GM12878 (cell line): ENCODE measurements around the gene AP4B1. TPM values are rescaled to one million over a fixed set of nuclear protein-coding genes. Genes with fewer than 3 reads are reported as not detected.

Source experiments
- ATAC-seq: fragments of 200-7000 bp; cut with Tn5 transposase; 3 replicates; pipeline ENCODE4 v1.9.1; 2020; ENCODE audit warnings: mild to moderate bottlenecking, moderate library complexity
- BruUV-seq: library from RNA; stranded (reverse); fragments of 400-500 nt; replicated peaks from 2 replicates; lab custom pipeline; 2021; lab: Mats Ljungman, UMichigan
- CTCF ChIA-PET: fragments of 300-600 bp; sonication (Branson Sonifier 250); formaldehyde crosslinking; extraction: SDS; loops from one replicate; lab custom pipeline; 2021; ENCODE audit warnings: inconsistent platforms; lab: Yijun Ruan, JAX
- POLR2A ChIA-PET: fragments of 350-600 bp; formaldehyde crosslinking; extraction: SDS; loops from one replicate; lab custom pipeline; 2021; ENCODE audit warnings: inconsistent platforms; lab: Charles Lee
- RAD21 ChIA-PET: fragments of 300-600 bp; sonication (Branson Sonifier 250); formaldehyde crosslinking; loops from one replicate; lab custom pipeline; 2023; ENCODE audit warnings: antibody characterized with exemption; ENCODE audit not compliant: unreplicated experiment; lab: Charles Lee
- SMC1A ChIA-PET: fragments of 300-600 bp; sonication (Branson Sonifier 250); formaldehyde crosslinking; loops from one replicate; lab custom pipeline; 2023; ENCODE audit not compliant: unreplicated experiment, uncharacterized antibody; lab: Charles Lee
- DNase-seq: peaks from one replicate; pipeline ENCODE4 v3.0.0-alpha.2; 2011; ENCODE audit warnings: low read depth, low spot score
- FAIRE-seq: peaks from 3 replicates; lab custom pipeline; 2011; peaks lifted over from hg19 to GRCh38; lab: Jason Lieb, UNC
- H2AFZ ChIP-seq: 2 replicates; pipeline ENCODE4 v1.6.0; 2011; ENCODE audit warnings: low read depth, low read length, control low read depth; ENCODE audit not compliant: control insufficient read depth
- H3K27ac ChIP-seq: 2 replicates; pipeline ENCODE4 v1.5.1; 2011; ENCODE audit warnings: control low read depth; ENCODE audit not compliant: control insufficient read depth, insufficient read depth
- H3K27me3 ChIP-seq, 2 experiments: replicated peaks in 1 of 2; 2 replicates each; pipeline versions ENCODE4 v1.6.0 to v1.6.1; 2011; ENCODE audit warnings: low read length in 1 of 2; ENCODE audit not compliant: control insufficient read depth in 2 of 2, insufficient read depth in 2 of 2
- H3K36me3 ChIP-seq, 2 experiments: 2 replicates each; pipeline ENCODE4 v1.5.1; 2011; ENCODE audit warnings: low read length in 1 of 2; ENCODE audit not compliant: control insufficient read depth in 2 of 2, insufficient read depth in 2 of 2
- H3K4me1 ChIP-seq: 2 replicates; pipeline ENCODE4 v1.6.1; 2011; ENCODE audit warnings: mild to moderate bottlenecking, low read length, moderate library complexity, mixed read lengths; ENCODE audit not compliant: control insufficient read depth, insufficient read depth
- H3K4me2 ChIP-seq: 2 replicates; pipeline ENCODE4 v1.6.0; 2011; ENCODE audit warnings: control low read depth; ENCODE audit not compliant: control insufficient read depth, insufficient read depth
- H3K4me3 ChIP-seq: fragments of 200-600 bp; sonication (generic); 2 replicates; pipeline ENCODE4 v1.5.1; 2016
- H3K79me2 ChIP-seq: 2 replicates; pipeline ENCODE4 v1.6.0; 2011; ENCODE audit warnings: low read length; ENCODE audit not compliant: control insufficient read depth, insufficient read depth
- H3K9ac ChIP-seq: 2 replicates; pipeline ENCODE4 v1.8.0; 2011; ENCODE audit warnings: low read length, control low read depth, mixed read lengths; ENCODE audit not compliant: control insufficient read depth, insufficient read depth
- H3K9me3 ChIP-seq: replicated peaks from 3 replicates; pipeline ENCODE4 v1.5.1; 2011; ENCODE audit warnings: mild to moderate bottlenecking, low read length; ENCODE audit not compliant: control insufficient read depth, insufficient read depth
- H4K20me1 ChIP-seq: 2 replicates; pipeline ENCODE4 v1.6.0; 2011; ENCODE audit not compliant: control insufficient read depth, insufficient read depth
- ASH2L ChIP-seq: fragments of 300-600, 200-600 bp; sonication (generic); IDR thresholded peaks from 2 replicates; pipeline ENCODE4 v1.6.1; 2017; ENCODE audit warnings: low read depth, mild to moderate bottlenecking, borderline replicate concordance
- BCL3 ChIP-seq: IDR thresholded peaks from 2 replicates; pipeline ENCODE4 v1.6.1; 2011; ENCODE audit warnings: borderline replicate concordance, low read depth, mild to moderate bottlenecking, moderate library complexity, low read length; ENCODE audit not compliant: insufficient read depth, poor library complexity, severe bottlenecking
- BHLHE40 ChIP-seq, 2 experiments: fragments of 450-650 bp in 1 of 2; IDR thresholded peaks; 2 replicates each; pipeline ENCODE4 v1.6.1; 2011 to 2017; ENCODE audit warnings: low read depth in 2 of 2, borderline replicate concordance in 1 of 2, improper control_type of control experiment in 1 of 2, low read length in 1 of 2, mild to moderate bottlenecking in 1 of 2
- BRCA1 ChIP-seq: IDR thresholded peaks from 2 replicates; pipeline ENCODE4 v1.6.1; 2011; ENCODE audit warnings: low read depth, low read length, improper control_type of control experiment
- CHD1 ChIP-seq: IDR thresholded peaks from 2 replicates; pipeline ENCODE4 v1.6.1; 2012; ENCODE audit warnings: low read depth, low read length, improper control_type of control experiment
- FOS ChIP-seq: IDR thresholded peaks from 3 replicates; pipeline ENCODE4 v1.6.1; 2011; ENCODE audit warnings: borderline replicate concordance; ENCODE audit not compliant: insufficient read length; ENCODE audit errors: extremely low read depth
- FOXM1 ChIP-seq: IDR thresholded peaks from 2 replicates; pipeline ENCODE4 v1.6.1; 2012; ENCODE audit warnings: low read depth, mild to moderate bottlenecking, inconsistent platforms, low read length, moderate library complexity
- JUNB ChIP-seq: IDR thresholded peaks from 2 replicates; pipeline ENCODE4 v1.6.1; 2016; ENCODE audit warnings: antibody characterized with exemption, mild to moderate bottlenecking
- KLF5 ChIP-seq: fragments of 450-650 bp; IDR thresholded peaks from 2 replicates; pipeline ENCODE4 v1.6.1; 2014; ENCODE audit warnings: mild to moderate bottlenecking; ENCODE audit not compliant: partially characterized antibody
- POLR2A ChIP-seq: IDR thresholded peaks from 2 replicates; pipeline ENCODE4 v1.6.1; 2011; ENCODE audit warnings: low read depth, mild to moderate bottlenecking, low read length
- RCOR1 ChIP-seq: conservative IDR thresholded peaks from 2 replicates; pipeline ENCODE4 v1.6.1; 2012; ENCODE audit warnings: low read depth, low read length, improper control_type of control experiment
- RELB ChIP-seq: fragments of 450-650 bp; IDR thresholded peaks from 2 replicates; pipeline ENCODE4 v1.6.1; 2017; ENCODE audit warnings: low read depth, mild to moderate bottlenecking, moderate library complexity
- SMAD1 ChIP-seq: fragments of 450-650 bp; IDR thresholded peaks from 2 replicates; pipeline ENCODE4 v1.6.1; 2018; ENCODE audit warnings: mild to moderate bottlenecking, low read depth; ENCODE audit not compliant: partially characterized antibody
- ZBTB33 ChIP-seq: fragments of 450-650 bp; IDR thresholded peaks from 2 replicates; pipeline ENCODE4 v1.6.1; 2017; ENCODE audit warnings: mild to moderate bottlenecking
- WGBS: methylation state at CpG from one replicate; pipeline ENCODE4 v1.1.6; 2016; ENCODE audit warnings: low lambda C conversion rate; ENCODE audit not compliant: insufficient replicate concordance, insufficient coverage; ENCODE audit errors: missing lambda C conversion rate; 5-methylcytosine and 5-hydroxymethylcytosine counted together
- in situ Hi-C: fragments of 300-500 bp; cut with MboI; formaldehyde crosslinking; loops from 9 replicates; pipeline ENCODE4 v1.14.3; 2018; ENCODE audit warnings: mixed read lengths
- intact Hi-C: fragments of 100-400 bp; cut with micrococcal nuclease; formaldehyde crosslinking; loops from one replicate; pipeline ENCODE4 v1.14.2; 2022; ENCODE audit not compliant: unreplicated experiment
- polyA plus RNA-seq, 11 experiments: library from polyadenylated mRNA; depleted of rRNA in 4 of 11; unstranded in 6 of 11; stranded (reverse) in 5 of 11; fragments of >200 nt; fragmentation: Nextera tagmentation in 4 of 11; fragmentation: Illumina TruSeq in 1 of 11; extraction: Ambion mirVana in 4 of 11; extraction: Trizol in 1 of 11; gene quantifications; 1 replicate in 1 of 11; 2 replicates in 10 of 11; pipeline versions ENCODE4 v1.2.1 to v1.2.3, GENCODE V29; 2011 to 2016; ENCODE audit warnings: inconsistent platforms in 2 of 11, missing spikeins in 2 of 11, low read depth in 1 of 11
- total RNA-seq, 4 experiments: library from RNA; depleted of rRNA in 3 of 4; stranded (reverse); fragments of >200 nt in 3 of 4; fragmentation: Illumina TruSeq in 1 of 4; extraction: Trizol in 1 of 4; gene quantifications; 2 replicates each; pipeline versions ENCODE4 v1.2.1 to v1.2.3, GENCODE V29; 2013 to 2021

Gene AP4B1
- total and polyA plus RNA-seq, 10 of the 15 experiments (the other 5 are each of a cell fraction or from before 2014, with no cell fraction given), result 27.2 to 61.0 (median 33.0) TPM

- DNase-seq, result no peak
- Histone ChIP-seq H3K79me2 (peaks cover 52% of the 10 kb centered on the region), H3K36me3 (peaks cover 0 to 3% of the 10 kb centered on the region in 2 experiments; a peak in 2 of 4 replicates), H3K4me2 (peak overlapping the region; percentile 74), H2AFZ (peak overlapping the region; percentile 23; the same call in 1 of the 2 replicates), H3K9me3 (peaks cover 7% of the 10 kb centered on the region), H3K4me3 (peak overlapping the region; percentile 1; the same call in 1 of the 2 replicates), H3K27me3 (no peaks in the 10 kb centered on the region), H3K9ac (no peak overlapping the region; the same call in 1 of the 2 replicates), H3K4me1 (peaks cover 24% of the 10 kb centered on the region), H4K20me1 (no peaks in the 10 kb centered on the region; the same call in 1 of the 2 replicates), H3K27ac (peak overlapping the region; percentile 50)
- CTCF ChIA-PET, result interaction anchor here (0.6 to 2.4 kb wide), 13 partner anchors 8 to 336 kb away, joined by 3 to 19 read pairs (median 4); partner anchors contain the start of gene AP4B1
- BruUV-seq, result no TSS peak
- no peak for FAIRE-seq
- 58% methylated on average over 3 of the region's 3 CpGs for WGBS
- in situ Hi-C loops, result no loop called here
- peak; percentile 64 for ATAC-seq
- POLR2A ChIA-PET, result interaction anchor here (0.6 to 4.6 kb wide), 7 partner anchors 10 to 214 kb away, joined by 3 to 34 read pairs (median 5); partner anchors contain the start of genes AP4B1 and HIPK1
- intact Hi-C loops, result no loop called here
- SMC1A ChIA-PET, result interaction anchor here (0.6 to 6.4 kb wide), 23 partner anchors 9 to 399 kb away, joined by 3 to 99 read pairs (median 5); partner anchors contain the start of genes AP4B1, DCLRE1B, HIPK1 and RSBN1
- RAD21 ChIA-PET, result interaction anchor here (0.8 to 3.3 kb wide), 11 partner anchors 9 to 189 kb away, joined by 3 to 27 read pairs (median 4); partner anchors contain the start of gene HIPK1
- TF ChIP-seq ASH2L, result no peak
- TF ChIP-seq FOXM1, result no peak
- TF ChIP-seq KLF5, result no peak
- TF ChIP-seq RELB, result no peak
- no peak for TF ChIP-seq ZBTB33
- TF ChIP-seq POLR2A, result no peak
- TF ChIP-seq CHD1, result no peak
- no peak for TF ChIP-seq FOS
- no peak for TF ChIP-seq RCOR1
- no peak for TF ChIP-seq BRCA1
- TF ChIP-seq SMAD1, result no peak
- TF ChIP-seq JUNB, result no peak
- no peak for TF ChIP-seq BHLHE40 (IDR thresholded peaks at IDR 0.05; ENCODE audit: borderline replicate concordance in 1 of 2, low read depth in 2 of 2, low read length in 1 of 2)
- no peak for TF ChIP-seq BCL3
These were observed 42.2 kb upstream of the AP4B1 start for GRCh38 chr1:113946678-113947387.
